IPS-18c (cell line): ENCODE data around the gene APCDD1.
A peak's percentile ranks its signal among the peaks of the same experiment; 100 is the strongest.
"Not testable (repeated sequence)": the region's sequence is repeated elsewhere in the genome, so short reads cannot be mapped to it uniquely, and the experiment has no call there.

Experiments used
- H3K4me3 ChIP-seq: 2 replicates; pipeline ENCODE4 v1.7.0; 2013; ENCODE audit warnings: low read depth, mild to moderate bottlenecking, low read length, moderate library complexity; ENCODE audit not compliant: insufficient read depth
- H3K9me3 ChIP-seq: one replicate; pipeline ENCODE4 v1.6.1; 2013; ENCODE audit warnings: mild to moderate bottlenecking, low read length, moderate library complexity; ENCODE audit not compliant: control insufficient read depth, insufficient read depth

APCDD1 gene

DNA sequence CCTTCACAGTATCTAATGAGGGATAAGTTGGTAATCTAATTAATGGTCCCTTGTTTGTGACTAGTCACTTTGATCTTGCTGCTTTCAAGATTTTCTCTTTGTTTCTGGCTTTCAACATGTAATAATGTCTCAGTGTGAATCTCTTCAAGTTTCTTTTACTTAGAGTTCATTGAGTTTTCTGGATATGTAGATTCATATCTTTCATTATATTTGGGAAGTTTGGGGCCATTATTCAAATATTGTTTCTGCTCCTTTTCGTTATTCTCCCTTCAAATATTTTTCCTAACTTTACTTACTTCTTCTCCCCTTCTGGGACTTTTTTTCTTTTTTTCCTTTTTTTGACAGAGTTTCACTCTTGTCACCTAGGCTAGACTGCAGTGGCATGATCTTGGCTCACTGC, 50.3 kb downstream of the APCDD1 start:
- H3K4me3 ChIP-seq = no peak overlapping the region
- peaks cover 4% of the 10 kb centered on the region for H3K9me3 ChIP-seq

DNA sequence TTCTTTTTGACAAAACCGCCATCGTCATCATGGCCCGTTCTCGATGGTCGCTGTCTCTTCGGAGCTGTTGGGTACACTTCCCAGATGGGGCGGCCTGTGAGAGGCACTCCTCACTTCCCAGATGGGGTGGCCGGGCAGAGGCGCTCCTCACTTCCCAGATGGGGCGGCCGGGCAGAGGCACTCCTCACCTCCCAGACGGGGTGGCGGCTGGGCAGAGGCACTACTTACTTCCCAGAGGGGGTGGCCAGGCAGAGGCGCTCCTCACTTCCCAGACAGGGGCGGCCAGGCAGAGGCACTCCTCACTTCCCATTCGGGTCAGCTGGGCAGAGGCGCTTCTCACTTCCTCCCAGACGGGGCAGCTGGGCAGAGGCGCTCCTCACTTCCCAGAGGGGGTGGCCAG, 51.5 kb downstream of the APCDD1 start:
- H3K4me3 ChIP-seq, H3K9me3 ChIP-seq: not testable (repeated sequence)

DNA sequence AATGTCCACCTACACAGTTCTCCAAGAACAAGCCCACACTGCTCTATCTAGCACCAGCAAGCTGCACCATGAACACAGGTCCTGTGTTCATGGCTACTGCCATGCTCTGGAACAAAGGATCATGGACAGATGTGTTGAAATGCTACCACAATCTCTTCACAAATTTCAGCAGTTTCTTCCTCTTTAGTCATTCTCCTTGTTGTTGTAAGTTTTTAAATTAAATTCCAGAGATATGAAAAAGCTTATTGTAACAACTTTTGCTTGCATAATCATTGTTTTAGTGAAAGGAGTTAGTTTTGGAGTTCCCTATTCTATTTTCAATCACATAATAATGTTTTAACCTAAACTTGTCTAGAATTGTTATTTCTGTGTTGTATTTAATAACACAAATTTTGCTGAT, 54.2 kb downstream of the APCDD1 start:
- no peak overlapping the region for H3K4me3 ChIP-seq
- H3K9me3 ChIP-seq = peaks cover 4% of the 10 kb centered on the region

DNA sequence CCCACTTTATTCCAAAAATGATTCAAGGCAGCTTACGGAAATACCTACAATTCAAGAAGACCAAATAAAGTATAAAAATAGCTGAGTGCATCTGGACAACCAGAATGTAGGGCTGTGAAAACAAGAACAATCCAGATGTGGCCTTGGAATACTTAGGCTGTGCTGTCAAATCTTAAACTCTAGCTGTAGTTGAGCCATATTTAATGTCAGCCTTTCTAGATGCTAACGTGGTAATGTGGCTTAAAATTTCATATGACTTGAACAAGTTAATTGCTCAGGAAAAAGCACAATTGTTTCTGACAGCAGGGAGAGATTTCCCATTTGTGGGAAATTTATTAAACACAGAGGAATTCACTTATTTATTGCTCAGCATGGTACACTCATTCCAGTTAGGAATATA, 56.8 kb downstream of the APCDD1 start:
- Histone ChIP-seq H3K4me3 (no peak overlapping the region), H3K9me3 (peaks cover 4% of the 10 kb centered on the region)

GRCh38 chr18:10514082-10514481, 59.6 kb downstream of the APCDD1 start:
- no peaks in the 10 kb centered on the region for H3K9me3 ChIP-seq
- no peak overlapping the region for H3K4me3 ChIP-seq

- no peak overlapping the region for H3K4me3 ChIP-seq
- no peaks in the 10 kb centered on the region for H3K9me3 ChIP-seq
Measured at GRCh38 chr18:10514601-10515000, 60.2 kb downstream of the APCDD1 start.

- H3K9me3 ChIP-seq = no peaks in the 10 kb centered on the region
- H3K4me3 ChIP-seq = no peak overlapping the region
Measured at GRCh38 chr18:10515456-10515855, 61.0 kb downstream of the APCDD1 start.

DNA sequence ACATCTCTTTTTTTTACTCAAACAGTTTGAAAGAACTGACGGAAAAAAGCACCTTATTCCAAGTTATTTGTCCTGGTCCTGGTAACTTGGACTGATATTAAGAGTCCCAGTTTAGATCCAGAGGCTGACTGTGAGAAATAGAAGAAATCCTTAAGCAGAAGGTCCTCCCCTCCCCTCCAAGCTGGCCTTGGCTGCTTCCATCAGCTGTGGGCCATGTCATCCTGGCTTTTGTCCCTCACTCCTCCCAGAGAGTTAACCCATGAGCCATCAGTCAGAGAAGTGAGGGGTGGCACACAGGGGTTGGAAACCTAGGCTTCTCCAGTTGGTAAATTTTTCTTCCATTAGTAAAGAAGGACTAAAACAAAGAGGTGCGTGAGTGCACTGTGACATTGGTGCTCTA, 61.6 kb downstream of the APCDD1 start:
- Histone ChIP-seq H3K4me3 (no peak overlapping the region), H3K9me3 (no peaks in the 10 kb centered on the region)

DNA sequence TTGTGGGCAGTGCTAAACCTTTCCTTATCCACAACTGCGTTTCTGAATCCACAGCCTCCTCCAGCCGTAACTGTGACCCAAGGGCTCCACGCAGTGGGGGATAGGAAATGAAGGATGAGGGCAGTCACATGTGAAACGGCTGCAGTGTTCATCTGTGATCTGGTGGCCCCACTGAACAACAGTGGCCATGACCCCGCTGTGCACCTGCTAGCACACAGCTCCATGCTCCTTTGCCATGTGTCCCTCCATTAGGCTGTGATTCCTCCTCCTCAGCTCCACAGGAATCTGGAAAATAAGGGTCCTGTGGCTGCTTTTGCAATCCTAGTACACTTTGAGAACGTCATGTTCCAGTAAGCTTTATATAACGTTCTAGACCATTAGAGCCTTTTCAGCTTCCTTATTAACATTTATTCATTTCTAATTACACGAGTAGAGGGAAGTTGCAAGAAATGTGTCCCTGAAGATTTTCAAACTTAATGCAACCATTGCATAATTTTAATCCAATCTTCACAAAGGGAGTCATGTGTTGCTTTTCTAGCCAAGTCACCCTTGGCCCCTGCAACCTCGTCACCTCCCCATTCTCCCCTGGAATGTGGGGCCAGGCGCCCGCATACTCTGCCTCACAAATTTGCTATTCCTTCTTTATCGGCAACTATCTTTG, 64.3 kb downstream of the APCDD1 start:
- Histone ChIP-seq H3K4me3 (no peak overlapping the region), H3K9me3 (no peaks in the 10 kb centered on the region)

DNA sequence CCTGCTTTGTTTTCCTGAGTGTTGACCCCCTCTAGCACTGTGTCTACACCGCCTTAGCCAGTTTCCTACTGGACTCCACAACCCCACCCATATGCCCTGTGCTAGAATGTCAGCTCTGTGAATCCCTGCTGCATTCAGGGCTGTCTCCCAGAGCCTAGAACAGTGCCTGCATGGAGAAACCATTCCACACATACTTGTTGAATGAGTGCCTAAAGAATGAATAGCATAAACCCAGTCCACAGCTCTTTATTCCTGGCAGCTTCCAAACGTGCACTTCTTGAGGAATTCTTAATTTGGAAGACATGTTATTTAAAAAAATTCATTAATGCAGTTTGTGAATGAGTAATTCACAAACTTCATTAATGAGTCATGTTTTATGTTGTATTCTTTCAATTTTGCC, 64.9 kb downstream of the APCDD1 start:
- Histone ChIP-seq H3K4me3 (no peak overlapping the region), H3K9me3 (no peaks in the 10 kb centered on the region)

- Histone ChIP-seq H3K4me3 (no peak overlapping the region), H3K9me3 (no peaks in the 10 kb centered on the region)
Measured at GRCh38 chr18:10519999-10520935, 65.8 kb downstream of the APCDD1 start.

GRCh38 chr18:10521566-10521965, 67.1 kb downstream of the APCDD1 start:
- Histone ChIP-seq H3K4me3 (no peak overlapping the region), H3K9me3 (no peaks in the 10 kb centered on the region)

GRCh38 chr18:10522574-10522973, 68.1 kb downstream of the APCDD1 start:
- no peak overlapping the region for H3K4me3 ChIP-seq
- no peaks in the 10 kb centered on the region for H3K9me3 ChIP-seq

GRCh38 chr18:10523544-10523943, 69.1 kb downstream of the APCDD1 start:
- no peak overlapping the region for H3K4me3 ChIP-seq
- no peaks in the 10 kb centered on the region for H3K9me3 ChIP-seq

DNA sequence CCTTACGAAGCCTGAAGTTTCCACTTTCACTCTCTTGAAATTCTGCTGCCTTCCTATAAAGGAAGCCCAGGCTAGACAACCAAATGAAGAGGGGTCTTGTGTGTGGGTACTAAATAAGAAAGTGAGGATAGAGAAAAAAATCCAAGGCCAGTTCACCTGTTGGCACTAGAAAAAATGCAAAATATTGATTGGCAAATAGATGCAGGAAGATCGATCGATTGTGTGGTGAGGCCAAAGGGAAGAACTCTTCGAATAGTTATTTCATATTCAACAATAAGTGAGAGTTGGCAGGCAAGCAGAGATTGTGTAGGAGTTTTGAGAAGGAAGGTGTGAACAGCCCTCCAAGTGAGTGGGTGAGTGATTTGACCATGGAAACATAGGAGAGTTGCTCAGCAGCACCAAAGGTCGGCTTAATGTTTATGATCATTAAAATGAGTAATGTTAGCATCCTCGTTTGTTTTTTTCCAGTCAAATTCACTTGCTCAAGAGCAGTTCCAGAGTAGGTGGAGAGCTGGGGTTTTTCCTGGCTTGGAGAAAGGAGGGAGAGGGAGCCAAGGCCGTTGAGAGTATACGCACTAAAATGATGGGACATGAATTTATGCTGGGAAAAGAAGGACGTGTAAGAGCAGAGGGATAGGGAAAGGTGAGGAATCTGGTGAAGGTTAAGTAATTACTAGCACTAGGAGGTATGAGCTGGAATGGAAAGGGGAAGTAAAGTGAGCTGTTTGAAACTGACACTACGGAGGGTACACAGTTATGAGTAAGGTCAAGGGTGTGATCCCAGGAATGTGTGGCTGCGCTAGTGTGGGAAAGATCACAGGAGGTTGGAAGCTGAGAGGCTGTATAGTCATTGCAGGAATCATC, 70.3 kb downstream of the APCDD1 start:
- no peak overlapping the region for H3K4me3 ChIP-seq
- H3K9me3 ChIP-seq = no peaks in the 10 kb centered on the region

- Histone ChIP-seq H3K4me3 (no peak overlapping the region), H3K9me3 (no peaks in the 10 kb centered on the region)
Measured at GRCh38 chr18:10525371-10525691, 70.9 kb downstream of the APCDD1 start.

DNA sequence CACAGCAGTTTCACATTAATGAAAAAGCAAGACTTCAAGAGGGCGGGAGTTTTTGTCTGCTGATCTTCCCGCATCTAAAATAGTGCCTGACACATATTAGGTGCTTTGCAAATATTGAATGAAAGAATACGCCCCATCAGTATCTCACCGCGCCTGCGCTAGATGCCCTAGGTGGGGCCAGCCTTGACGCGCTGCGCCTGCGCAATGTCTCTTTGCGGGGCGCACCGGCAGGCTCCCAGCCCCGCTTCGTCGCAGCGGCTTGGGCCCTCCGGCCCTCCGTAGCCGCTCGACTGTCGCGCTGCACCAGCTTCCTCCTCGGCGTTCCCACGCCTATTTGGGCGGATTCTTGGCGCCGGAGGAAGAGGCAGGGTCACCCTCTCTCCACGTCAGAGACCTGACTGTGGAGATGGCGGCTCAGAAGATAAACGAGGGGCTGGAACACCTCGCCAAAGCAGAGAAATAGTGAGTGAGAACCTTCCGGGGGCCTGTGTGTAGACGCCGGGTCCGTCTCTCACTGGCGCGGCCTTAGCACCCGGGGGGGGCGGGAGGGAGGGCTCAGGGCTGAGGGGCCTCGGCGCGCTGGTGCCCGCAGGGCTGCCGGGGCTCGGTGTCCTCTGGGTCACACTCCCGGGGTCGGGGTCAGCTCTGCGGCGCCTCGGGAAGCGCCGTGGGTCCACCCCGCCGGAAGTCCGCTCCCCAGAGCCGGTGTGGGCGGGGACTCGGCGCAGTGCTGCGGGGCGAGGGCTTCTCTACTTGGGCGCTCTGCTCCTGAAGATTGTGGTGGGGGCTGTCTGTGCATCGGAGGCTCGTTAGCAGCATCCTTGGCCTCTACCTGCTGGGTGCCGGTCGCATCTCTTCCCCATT, 71.5 kb downstream of the APCDD1 start, which contains the start of gene NAPG:
Gene NAPG (plus strand): TSS at position 331 of the 864 bp plus-strand sequence. CDS start 76 bp downstream, at position 407.
- peak within 1 kb of the TSS; percentile 67 for H3K4me3 ChIP-seq
- no peaks in the 10 kb centered on the region for H3K9me3 ChIP-seq
